HFFc6 (cell line): Measurements from ENCODE around the gene OTUD6A. TPM values are rescaled to one million over a fixed set of nuclear protein-coding genes. Genes with fewer than 3 reads are reported as not detected.
A peak's percentile ranks its signal among the peaks of the same experiment; 100 is the strongest.

Source experiments
- DNase-seq: peaks from one replicate; pipeline ENCODE4 v3.0.0-alpha.2; 2018
- H3K27ac Mint-ChIP-seq: 2 replicates; pipeline ENCODE4 v1.8.0; 2020; ENCODE audit warnings: mild to moderate bottlenecking, mixed read lengths
- H3K27me3 Mint-ChIP-seq: 2 replicates; pipeline ENCODE4 v1.8.0; 2021; ENCODE audit warnings: mild to moderate bottlenecking, moderate library complexity, mixed read lengths; ENCODE audit not compliant: insufficient read depth
- H3K36me3 Mint-ChIP-seq: 2 replicates; pipeline ENCODE4 v1.8.0; 2021; ENCODE audit warnings: low read depth, mixed read lengths
- H3K4me1 Mint-ChIP-seq: 2 replicates; pipeline ENCODE4 v1.8.0; 2020; ENCODE audit warnings: low read depth, mixed read lengths
- H3K4me3 Mint-ChIP-seq: 2 replicates; pipeline ENCODE4 v1.8.0; 2020; ENCODE audit warnings: mild to moderate bottlenecking, moderate library complexity, mixed read lengths
- H3K9me3 Mint-ChIP-seq: 2 replicates; pipeline ENCODE4 v1.8.0; 2020; ENCODE audit warnings: mild to moderate bottlenecking, mixed read lengths
- total RNA-seq, 6 experiments: library from RNA; stranded (reverse); fragmentation: NEBNext Ultra II Directional; extraction: Animal tissue kit (Norgen Biotek cat#: 25700); gene quantifications; 2 replicates in 1 of 6; 3 replicates in 5 of 6; pipeline ENCODE4 v1.2.3, GENCODE V29; 2021
- TF ChIP-seq, protein P1 (sequence below): fragments of 200-600 bp; sonication (generic); IDR thresholded peaks from 2 replicates; pipeline ENCODE4 v1.5.0; 2021; ENCODE audit warnings: antibody characterized with exemption, mild to moderate bottlenecking

OTUD6A gene
- total RNA-seq, 6 experiments from 2014 or later, result not detected

DNA sequence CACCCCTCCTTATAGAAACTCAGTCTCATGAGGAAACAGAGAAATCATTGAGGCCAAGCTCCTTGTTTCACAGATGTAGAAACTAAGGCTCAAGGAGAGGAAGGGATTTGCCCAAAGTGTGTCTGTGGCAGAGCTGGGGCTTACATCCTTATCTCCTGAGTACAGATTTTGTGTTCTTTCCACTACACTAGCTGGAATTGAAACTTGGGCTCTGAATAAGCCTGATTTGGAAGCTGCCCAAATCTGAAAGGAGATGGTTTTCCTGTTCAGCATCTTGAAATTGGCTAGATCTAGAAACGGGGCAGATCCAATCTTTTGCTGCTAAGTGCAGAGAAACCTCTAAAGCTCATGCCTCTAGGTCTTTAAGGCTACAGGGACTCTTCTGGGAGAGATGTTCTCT, 36.8 kb upstream of the OTUD6A start:
- H3K4me3 Mint-ChIP-seq, result no peak overlapping the region
- no peak for DNase-seq
- no peaks in the 10 kb centered on the region; the same call in 1 of the 2 replicates for H3K27me3 Mint-ChIP-seq
- H3K4me1 Mint-ChIP-seq, result peaks cover 19% of the 10 kb centered on the region
- no peak overlapping the region for H3K27ac Mint-ChIP-seq
- no peaks in the 10 kb centered on the region for H3K36me3 Mint-ChIP-seq
- TF ChIP-seq, protein P1, sequence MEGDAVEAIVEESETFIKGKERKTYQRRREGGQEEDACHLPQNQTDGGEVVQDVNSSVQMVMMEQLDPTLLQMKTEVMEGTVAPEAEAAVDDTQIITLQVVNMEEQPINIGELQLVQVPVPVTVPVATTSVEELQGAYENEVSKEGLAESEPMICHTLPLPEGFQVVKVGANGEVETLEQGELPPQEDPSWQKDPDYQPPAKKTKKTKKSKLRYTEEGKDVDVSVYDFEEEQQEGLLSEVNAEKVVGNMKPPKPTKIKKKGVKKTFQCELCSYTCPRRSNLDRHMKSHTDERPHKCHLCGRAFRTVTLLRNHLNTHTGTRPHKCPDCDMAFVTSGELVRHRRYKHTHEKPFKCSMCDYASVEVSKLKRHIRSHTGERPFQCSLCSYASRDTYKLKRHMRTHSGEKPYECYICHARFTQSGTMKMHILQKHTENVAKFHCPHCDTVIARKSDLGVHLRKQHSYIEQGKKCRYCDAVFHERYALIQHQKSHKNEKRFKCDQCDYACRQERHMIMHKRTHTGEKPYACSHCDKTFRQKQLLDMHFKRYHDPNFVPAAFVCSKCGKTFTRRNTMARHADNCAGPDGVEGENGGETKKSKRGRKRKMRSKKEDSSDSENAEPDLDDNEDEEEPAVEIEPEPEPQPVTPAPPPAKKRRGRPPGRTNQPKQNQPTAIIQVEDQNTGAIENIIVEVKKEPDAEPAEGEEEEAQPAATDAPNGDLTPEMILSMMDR, result no peak
- H3K9me3 Mint-ChIP-seq, result no peaks in the 10 kb centered on the region

DNA sequence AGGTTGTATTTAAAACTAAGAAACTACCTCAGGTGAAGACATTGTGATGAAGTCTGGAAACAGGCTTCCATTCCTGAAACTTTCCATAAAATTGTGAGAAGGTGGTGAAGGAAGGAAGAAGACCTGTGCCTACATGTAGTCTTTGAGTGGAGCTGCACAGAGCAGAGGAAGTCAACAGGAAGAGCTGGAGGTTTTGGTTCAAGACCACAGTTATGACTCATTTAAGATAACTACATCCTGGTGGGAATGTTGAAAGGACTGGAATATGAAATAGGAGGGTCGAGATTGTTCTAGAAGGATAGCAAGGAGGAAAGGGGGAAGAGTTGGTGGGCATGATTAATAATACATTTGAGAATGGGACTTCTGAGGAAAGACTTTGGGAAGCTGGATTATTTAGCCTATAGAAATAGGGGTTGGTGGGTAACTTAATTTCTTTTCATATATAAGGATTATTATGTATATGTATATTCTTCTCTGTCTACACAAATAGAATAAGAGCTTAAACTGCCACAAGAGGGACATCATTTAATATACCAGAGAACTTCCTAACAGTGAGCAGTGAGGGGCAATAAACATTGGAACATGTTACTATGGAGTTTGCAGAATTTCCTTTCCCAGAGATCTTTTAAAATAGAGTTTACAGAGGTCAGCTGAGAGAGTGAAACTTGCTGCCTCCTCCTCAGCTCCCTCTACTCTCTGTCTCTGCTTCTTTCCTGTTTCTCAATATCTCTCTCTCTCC, 36.0 kb upstream of the OTUD6A start:
- no peaks in the 10 kb centered on the region for H3K9me3 Mint-ChIP-seq
- no peak for DNase-seq
- peaks cover 22% of the 10 kb centered on the region for H3K4me1 Mint-ChIP-seq
- no peak overlapping the region for H3K4me3 Mint-ChIP-seq
- no peaks in the 10 kb centered on the region; the same call in 1 of the 2 replicates for H3K27me3 Mint-ChIP-seq
- TF ChIP-seq, protein P1, result no peak
- no peak overlapping the region for H3K27ac Mint-ChIP-seq
- no peaks in the 10 kb centered on the region for H3K36me3 Mint-ChIP-seq

DNA sequence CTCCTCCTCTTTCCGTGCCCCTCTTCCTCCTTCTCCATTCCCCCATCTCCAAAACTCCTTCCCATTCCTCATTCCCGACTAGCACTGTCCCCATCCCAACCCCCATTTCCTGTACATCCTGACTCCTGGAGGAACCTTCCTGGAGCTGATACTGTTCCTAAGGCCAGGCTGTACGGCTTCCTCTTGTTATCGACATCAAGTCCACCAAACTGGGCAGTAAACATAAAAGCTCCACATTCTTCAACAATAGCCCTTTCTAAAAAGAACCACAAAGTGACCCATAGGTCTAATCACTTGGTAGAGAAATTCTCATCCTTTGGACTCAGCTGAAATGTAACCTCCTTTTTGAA, 35.4 kb upstream of the OTUD6A start:
- no peaks in the 10 kb centered on the region for H3K9me3 Mint-ChIP-seq
- no peak overlapping the region for H3K27ac Mint-ChIP-seq
- peaks cover 22% of the 10 kb centered on the region for H3K4me1 Mint-ChIP-seq

DNA sequence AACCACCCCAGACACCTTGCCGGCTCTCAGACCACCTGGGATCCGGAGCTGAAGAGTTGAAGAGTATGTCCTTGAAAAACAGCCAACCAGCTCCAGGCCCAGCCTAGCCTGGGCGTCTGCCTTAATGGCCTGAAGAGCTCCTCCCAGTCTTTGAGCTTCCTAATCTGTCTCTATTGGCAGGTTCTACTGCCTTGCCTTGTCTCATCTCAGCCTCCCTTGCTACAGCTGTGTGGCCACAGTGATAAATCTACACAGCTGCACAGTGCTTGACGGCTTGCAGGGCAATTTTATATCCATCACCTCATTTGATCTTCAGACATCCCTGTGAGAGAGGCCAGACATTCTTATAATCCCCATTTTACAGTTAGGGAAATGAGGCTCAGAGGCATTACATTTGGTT, 32.4 kb upstream of the OTUD6A start:
- Mint-ChIP-seq H3K36me3 (no peaks in the 10 kb centered on the region), H3K4me1 (peaks cover 27% of the 10 kb centered on the region), H3K27me3 (no peaks in the 10 kb centered on the region), H3K27ac (no peak overlapping the region), H3K4me3 (no peak overlapping the region), H3K9me3 (no peaks in the 10 kb centered on the region)
- TF ChIP-seq, protein P1, result no peak
- DNase-seq, result no peak

More for the DNA sequence above, 35.4 kb upstream of the OTUD6A start:
- no peak overlapping the region for H3K4me3 Mint-ChIP-seq
- no peaks in the 10 kb centered on the region for H3K36me3 Mint-ChIP-seq
- TF ChIP-seq, protein P1, result no peak
- H3K27me3 Mint-ChIP-seq, result no peaks in the 10 kb centered on the region; the same call in 1 of the 2 replicates
- DNase-seq, result no peak

DNA sequence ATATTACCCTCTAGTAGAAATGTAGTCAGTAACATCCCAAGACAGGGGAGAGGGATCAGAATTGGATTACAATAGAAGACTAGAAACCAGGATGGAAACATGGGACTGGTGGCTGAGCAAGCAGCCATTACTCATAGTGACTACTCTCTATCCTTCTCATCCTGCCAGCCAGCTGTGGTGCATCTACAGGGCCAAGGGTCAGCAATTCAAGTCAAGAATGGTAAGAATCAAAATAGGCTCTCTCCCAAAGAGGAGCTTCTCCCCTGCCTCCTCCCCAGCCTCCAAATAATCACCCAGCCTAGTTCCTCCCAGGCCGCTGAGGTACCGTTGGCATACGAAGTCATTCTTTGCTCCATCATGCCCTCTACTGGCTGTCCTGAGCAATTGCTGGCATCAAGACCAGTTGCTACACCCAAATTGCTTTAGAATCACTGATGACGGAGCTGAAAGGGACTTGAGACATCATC, 31.9 kb upstream of the OTUD6A start:
- Mint-ChIP-seq H3K4me1 (peaks cover 26% of the 10 kb centered on the region), H3K27ac (no peak overlapping the region), H3K9me3 (no peaks in the 10 kb centered on the region), H3K27me3 (no peaks in the 10 kb centered on the region), H3K4me3 (no peak overlapping the region), H3K36me3 (no peaks in the 10 kb centered on the region)
- DNase-seq, result peak; percentile 48
- TF ChIP-seq, protein P1, result peak; percentile 78
